Gastrocnemius medialis (tissue), 4 donors: ENCODE measurements around the gene DNM3. TPM values are rescaled to one million over a fixed set of nuclear protein-coding genes. Genes with fewer than 3 reads are reported as not detected.

Experiments used
- ATAC-seq, 2 donors: fragments of 150-250 bp; one replicate each; pipeline ENCODE4 v1.9.1; 2016
- DNase-seq, 2 donors: peaks; one replicate each; pipeline ENCODE4 v3.0.0-alpha.2; 2019
- H3K27ac ChIP-seq, 4 donors: fragments of 200-600 bp; sonication (generic); 1 replicate in 1 of 4; 2 replicates in 3 of 4; pipeline ENCODE4 v1.5.1; 2016 to 2018; ENCODE audit warnings: mild to moderate bottlenecking in 2 of 4, moderate library complexity in 1 of 4
- H3K27me3 ChIP-seq, 3 donors: fragments of 200-600 bp; sonication (generic) in 2 of 3; 1 replicate in 1 of 3; 2 replicates in 2 of 3; pipeline versions ENCODE4 v1.5.1 to v1.6.0; 2016 to 2019; ENCODE audit warnings: mild to moderate bottlenecking in 1 of 3, moderate library complexity in 1 of 3
- H3K36me3 ChIP-seq, 2 donors: fragments of 200-600 bp; sonication (generic) in 1 of 2; one replicate each; pipeline ENCODE4 v1.5.1; 2017 to 2018
- H3K4me1 ChIP-seq, 2 donors: fragments of 200-600 bp; sonication (generic) in 1 of 2; one replicate each; pipeline ENCODE4 v1.5.1; 2016 to 2017; ENCODE audit warnings: mild to moderate bottlenecking in 2 of 2
- H3K4me3 ChIP-seq, 4 donors: fragments of 200-600 bp; sonication (generic) in 3 of 4; 1 replicate in 1 of 4; 2 replicates in 3 of 4; pipeline ENCODE4 v1.5.1; 2016 to 2019; ENCODE audit warnings: mild to moderate bottlenecking in 2 of 4
- H3K9me3 ChIP-seq, 3 donors: fragments of 200-600 bp; sonication (generic) in 2 of 3; 1 replicate in 1 of 3; 2 replicates in 2 of 3; pipeline ENCODE4 v1.5.1; 2016 to 2019
- CTCF ChIP-seq, 5 experiments: fragments of 450-650 bp in 3 of 5; fragments of 200-600 bp in 2 of 5; sonication (generic) in 2 of 5; IDR thresholded peaks in 4 of 5; conservative IDR thresholded peaks in 1 of 5; 1 replicate in 4 of 5; 2 replicates in 1 of 5; pipeline ENCODE4 v1.5.1; 2016 to 2019; ENCODE audit warnings: antibody characterized with exemption in 5 of 5, mild to moderate bottlenecking in 3 of 5, moderate library complexity in 3 of 5
- POLR2A ChIP-seq, 2 donors: fragments of 450-650 bp; IDR thresholded peaks; one replicate each; pipeline ENCODE4 v1.6.1; 2017; ENCODE audit warnings: antibody characterized with exemption in 2 of 2, mild to moderate bottlenecking in 2 of 2, moderate library complexity in 2 of 2
- in situ Hi-C, 4 donors: fragments of 200-750 bp; cut with MboI; loops; one replicate each; pipeline versions ENCODE4 v1.15.0 to v1.8.0; 2017; ENCODE audit warnings: low sequenced_read_pairs in 4 of 4
- intact Hi-C: fragments of 100-400 bp; cut with DNase I; formaldehyde crosslinking; loops from one replicate; pipeline ENCODE4 v1.15.1; 2023; ENCODE audit warnings: low total_unique reads
- total RNA-seq, 4 donors: library from RNA; depleted of rRNA; stranded (reverse); fragments of >200 nt; gene quantifications; one replicate each; pipeline versions ENCODE4 v1.1.0 to v1.2.3, GENCODE V29; 2016

The DNM3 gene
- total RNA-seq, 4 donors from 2014 or later = 0.35 to 1.6 (median 1.1) TPM

GRCh38 chr1:172137703-172138454 is 296.6 kb downstream of the DNM3 start:
- intact Hi-C loops = no loop called here
- Histone ChIP-seq H3K4me3 (no peak overlapping the region), H3K27ac (peak overlapping the region in 3 of 4 donors; percentile 45 to 75 (median 65)), H3K27me3 (no peaks in the 10 kb centered on the region), H3K9me3 (no peaks in the 10 kb centered on the region), H3K4me1 (peaks cover 0 to 5% of the 10 kb centered on the region in 2 donors), H3K36me3 (no peaks in the 10 kb centered on the region)
- ATAC-seq (no peak), DNase-seq (no peak)
- in situ Hi-C loops = no loop called here
- no peak for TF ChIP-seq CTCF (IDR thresholded peaks at IDR 0.05 in 4 of 5, conservative IDR thresholded peaks at IDR 0.05 in 1 of 5)
- no peak for TF ChIP-seq POLR2A (IDR thresholded peaks at IDR 0.05)

GRCh38 chr1:172138634-172139033 is 297.3 kb downstream of the DNM3 start:
- no peaks in the 10 kb centered on the region for H3K36me3 ChIP-seq
- no peaks in the 10 kb centered on the region for H3K27me3 ChIP-seq
- in situ Hi-C loops (no loop called here), intact Hi-C loops (no loop called here)
- peak overlapping the region; percentile 41 to 75 (median 55) for H3K27ac ChIP-seq
- H3K4me1 ChIP-seq = peaks cover 0 to 5% of the 10 kb centered on the region in 2 donors
- TF ChIP-seq CTCF (IDR thresholded peaks at IDR 0.05 in 4 of 5, conservative IDR thresholded peaks at IDR 0.05 in 1 of 5) = no peak
- TF ChIP-seq POLR2A (IDR thresholded peaks at IDR 0.05) = no peak
- DNase-seq (no peak), ATAC-seq (no peak)
- no peaks in the 10 kb centered on the region for H3K9me3 ChIP-seq
- H3K4me3 ChIP-seq = no peak overlapping the region

GRCh38 chr1:172139196-172139595 is 297.9 kb downstream of the DNM3 start:
- intact Hi-C loops = no loop called here
- in situ Hi-C loops = no loop called here
- DNase-seq (no peak), ATAC-seq (no peak)
- Histone ChIP-seq H3K27ac (peak overlapping the region; percentile 41 to 75 (median 55)), H3K9me3 (no peaks in the 10 kb centered on the region), H3K4me1 (peaks cover 0 to 5% of the 10 kb centered on the region in 2 donors), H3K36me3 (no peaks in the 10 kb centered on the region), H3K4me3 (peak overlapping the region in 1 of 4 donors; percentile 10), H3K27me3 (no peaks in the 10 kb centered on the region)
- TF ChIP-seq CTCF (IDR thresholded peaks at IDR 0.05 in 4 of 5, conservative IDR thresholded peaks at IDR 0.05 in 1 of 5) = no peak

GRCh38 chr1:172140072-172140471 is 298.8 kb downstream of the DNM3 start:
- peaks cover 0 to 5% of the 10 kb centered on the region in 2 donors for H3K4me1 ChIP-seq
- peak overlapping the region in 3 of 4 donors; percentile 8 to 53 (median 10) for H3K4me3 ChIP-seq
- in situ Hi-C loops = no loop called here
- H3K27ac ChIP-seq = peak overlapping the region; percentile 41 to 78 (median 70)
- H3K9me3 ChIP-seq = no peaks in the 10 kb centered on the region
- H3K36me3 ChIP-seq = no peaks in the 10 kb centered on the region
- TF ChIP-seq CTCF (IDR thresholded peaks at IDR 0.05 in 4 of 5, conservative IDR thresholded peaks at IDR 0.05 in 1 of 5) (no peak), POLR2A (IDR thresholded peaks at IDR 0.05) (no peak)
- ATAC-seq = no peak
- no peaks in the 10 kb centered on the region for H3K27me3 ChIP-seq
- no peak for DNase-seq
- intact Hi-C loops = loop anchor here (5.0 to 10.0 kb wide), 2 partner anchors 257 to 1865 kb away; no protein-coding TSS in a partner anchor
